Central memory CD8-positive, alpha-beta T cell (primary cell): Measurements from ENCODE around the gene TM4SF4.

Experiments
- ATAC-seq: fragments of 150-1000 bp; cut with Tn5 transposase; replicated peaks from 2 replicates; pipeline ENCODE4 v1.10.0; 2022; ENCODE audit warnings: mild to moderate bottlenecking, moderate FRiP score, moderate number of reproducible peaks; ENCODE audit not compliant: poor library complexity, severe bottlenecking; ENCODE audit errors: extremely low read depth
- DNase-seq, 2 donors: peaks; one replicate each; pipeline ENCODE4 v3.0.0; 2021; ENCODE audit warnings: low spot score in 2 of 2
- H3K27ac Mint-ChIP-seq: one replicate; pipeline ENCODE4 v1.8.0; 2022; ENCODE audit warnings: low read depth, mild to moderate bottlenecking, moderate library complexity, mixed read lengths
- H3K27me3 Mint-ChIP-seq: one replicate; pipeline ENCODE4 v1.8.0; 2022; ENCODE audit warnings: mixed read lengths
- H3K36me3 Mint-ChIP-seq: one replicate; pipeline ENCODE4 v1.8.0; 2022; ENCODE audit warnings: mild to moderate bottlenecking, moderate library complexity, mixed read lengths; ENCODE audit not compliant: insufficient read depth
- H3K4me1 Mint-ChIP-seq: one replicate; pipeline ENCODE4 v1.8.0; 2022; ENCODE audit warnings: mixed read lengths
- H3K4me3 Mint-ChIP-seq: one replicate; pipeline ENCODE4 v1.8.0; 2022; ENCODE audit warnings: mild to moderate bottlenecking, moderate library complexity, mixed read lengths
- H3K9me3 Mint-ChIP-seq: one replicate; pipeline ENCODE4 v1.8.0; 2022; ENCODE audit warnings: mixed read lengths

The TM4SF4 gene

GRCh38 chr3:149511040-149511626, 36.6 kb downstream of the TM4SF4 start:
- H3K9me3 Mint-ChIP-seq = no peaks in the 10 kb centered on the region
- ATAC-seq (no peak), DNase-seq (no peak)
- H3K27ac Mint-ChIP-seq = no peak overlapping the region
- peaks cover 30% of the 10 kb centered on the region for H3K27me3 Mint-ChIP-seq
- no peak overlapping the region for H3K4me3 Mint-ChIP-seq
- H3K4me1 Mint-ChIP-seq = peaks cover 7% of the 10 kb centered on the region
- H3K36me3 Mint-ChIP-seq = no peaks in the 10 kb centered on the region

GRCh38 chr3:149512073-149512782, 37.7 kb downstream of the TM4SF4 start:
- Mint-ChIP-seq H3K4me3 (no peak overlapping the region), H3K27ac (no peak overlapping the region), H3K4me1 (peaks cover 7% of the 10 kb centered on the region), H3K27me3 (peaks cover 20% of the 10 kb centered on the region), H3K9me3 (no peaks in the 10 kb centered on the region), H3K36me3 (no peaks in the 10 kb centered on the region)
- ATAC-seq (no peak), DNase-seq (no peak)

DNA sequence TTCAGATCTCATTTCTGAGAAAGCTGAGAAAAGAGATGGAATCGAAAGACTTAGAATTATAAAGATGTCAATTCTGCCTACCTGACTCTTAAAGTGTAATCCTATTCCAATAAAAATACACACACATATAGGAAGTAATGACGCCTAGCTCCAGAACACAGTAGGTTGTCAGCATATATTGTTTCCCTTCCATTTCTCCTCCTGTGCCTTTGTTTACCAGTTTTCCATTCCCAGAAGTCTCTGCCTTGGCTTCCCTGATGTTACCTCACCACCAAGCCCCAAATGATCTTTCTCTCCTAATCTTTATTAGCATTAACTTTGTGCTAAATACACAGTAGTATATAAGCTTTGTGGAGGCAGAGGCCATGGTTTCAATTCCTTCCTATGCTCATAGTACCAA, 40.0 kb downstream of the TM4SF4 start:
- H3K36me3 Mint-ChIP-seq = no peaks in the 10 kb centered on the region
- H3K9me3 Mint-ChIP-seq = no peaks in the 10 kb centered on the region
- H3K4me3 Mint-ChIP-seq = no peak overlapping the region
- no peak overlapping the region for H3K27ac Mint-ChIP-seq
- peaks cover 20% of the 10 kb centered on the region for H3K27me3 Mint-ChIP-seq
- no peak for DNase-seq
- H3K4me1 Mint-ChIP-seq = peaks cover 7% of the 10 kb centered on the region
- ATAC-seq = no peak

- Mint-ChIP-seq H3K4me3 (no peak overlapping the region), H3K27me3 (peaks cover 20% of the 10 kb centered on the region), H3K27ac (no peak overlapping the region), H3K4me1 (peaks cover 7% of the 10 kb centered on the region), H3K36me3 (no peaks in the 10 kb centered on the region), H3K9me3 (no peaks in the 10 kb centered on the region)
- DNase-seq (no peak), ATAC-seq (no peak)
Measured at GRCh38 chr3:149515249-149515648, 40.8 kb downstream of the TM4SF4 start.

DNA sequence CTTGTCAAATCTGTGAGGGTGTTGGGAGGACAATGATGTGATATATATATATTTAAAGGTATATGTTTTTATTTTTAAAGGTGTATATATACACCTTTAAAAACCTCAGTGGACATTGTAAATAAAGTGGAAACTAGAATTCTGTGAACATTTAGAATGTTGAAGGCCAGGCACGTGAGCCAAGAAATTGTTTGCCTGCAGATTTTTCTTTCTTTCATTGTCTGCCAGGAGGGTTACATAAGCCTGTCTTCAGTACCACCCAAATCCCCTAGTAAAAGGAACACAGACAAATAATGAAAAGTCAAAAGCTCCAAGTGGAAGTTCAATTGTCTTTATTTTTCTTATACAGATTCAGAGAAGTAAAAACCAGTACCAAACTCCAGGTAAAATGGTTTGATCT, 42.4 kb downstream of the TM4SF4 start:
- Mint-ChIP-seq H3K27ac (no peak overlapping the region), H3K9me3 (no peaks in the 10 kb centered on the region), H3K4me3 (no peak overlapping the region), H3K4me1 (peaks cover 7% of the 10 kb centered on the region), H3K27me3 (peaks cover 9% of the 10 kb centered on the region), H3K36me3 (no peaks in the 10 kb centered on the region)
- no peak for DNase-seq
- no peak for ATAC-seq

DNA sequence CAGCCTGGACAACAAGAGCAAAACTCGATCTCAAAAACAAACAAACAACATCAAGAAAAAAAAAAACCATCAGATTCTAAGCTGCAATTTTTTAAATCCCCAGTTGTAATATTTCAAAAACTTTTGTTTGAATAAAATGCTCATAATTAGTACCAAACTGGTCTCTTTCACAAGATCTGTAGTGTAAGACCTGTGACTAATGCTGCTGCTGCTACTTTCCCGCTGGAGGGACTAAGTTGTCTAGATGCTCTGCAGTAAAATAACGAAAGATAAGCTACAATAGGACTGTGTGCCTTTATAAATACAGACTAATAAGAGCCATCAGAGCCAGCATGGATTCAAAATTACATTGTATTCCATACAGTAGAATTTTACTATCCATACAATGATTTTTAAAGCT, 45.4 kb downstream of the TM4SF4 start:
- no peaks in the 10 kb centered on the region for H3K4me1 Mint-ChIP-seq
- no peak for ATAC-seq
- DNase-seq = no peak
- no peaks in the 10 kb centered on the region for H3K9me3 Mint-ChIP-seq
- peaks cover 16% of the 10 kb centered on the region for H3K27me3 Mint-ChIP-seq
- no peak overlapping the region for H3K4me3 Mint-ChIP-seq
- H3K36me3 Mint-ChIP-seq = no peaks in the 10 kb centered on the region
- H3K27ac Mint-ChIP-seq = no peak overlapping the region

- H3K4me1 Mint-ChIP-seq = peaks cover 15% of the 10 kb centered on the region
- H3K9me3 Mint-ChIP-seq = no peaks in the 10 kb centered on the region
- DNase-seq (no peak), ATAC-seq (no peak)
- H3K36me3 Mint-ChIP-seq = no peaks in the 10 kb centered on the region
- H3K27me3 Mint-ChIP-seq = peaks cover 23% of the 10 kb centered on the region
- H3K27ac Mint-ChIP-seq = no peak overlapping the region
- H3K4me3 Mint-ChIP-seq = no peak overlapping the region
Measured at GRCh38 chr3:149523512-149524299, 49.2 kb downstream of the TM4SF4 start.

DNA sequence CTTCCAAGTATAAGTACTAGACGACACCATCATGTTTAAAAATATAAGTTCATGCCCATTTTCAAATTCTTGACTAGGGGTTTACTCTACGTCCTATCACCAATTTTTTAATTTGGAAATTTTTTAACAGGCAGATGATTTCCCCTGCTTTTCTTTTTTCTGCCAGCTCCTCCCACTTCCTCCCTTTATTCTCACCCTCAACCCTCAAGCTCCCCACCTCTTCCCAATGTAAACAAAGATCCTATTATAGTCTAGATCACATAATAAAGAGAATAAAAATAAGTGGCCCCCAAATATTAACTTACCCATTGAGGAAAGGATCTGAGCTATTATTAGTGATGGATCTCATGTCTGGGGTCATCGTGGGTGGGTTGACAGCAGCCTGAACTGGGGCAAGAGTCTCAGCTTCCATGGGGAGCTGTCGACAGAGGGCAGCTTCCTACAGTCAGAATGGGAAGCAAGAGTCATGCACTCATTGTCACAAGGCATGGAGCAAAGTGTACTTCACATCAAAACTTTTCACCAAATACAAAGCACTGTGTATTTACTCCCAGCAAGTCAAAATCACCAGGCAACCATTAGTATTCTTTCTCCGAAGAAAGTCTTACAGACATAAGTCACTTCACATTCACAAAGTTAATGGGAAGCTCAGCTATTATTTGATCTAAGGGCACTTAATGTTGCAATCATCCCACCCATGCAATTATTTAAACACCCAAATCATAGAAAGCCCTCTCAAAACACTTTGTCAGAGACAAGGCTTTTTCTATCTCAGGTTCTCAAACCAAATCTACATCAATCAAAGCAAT, 53.2 kb downstream of the TM4SF4 start:
- H3K9me3 Mint-ChIP-seq = no peaks in the 10 kb centered on the region
- no peak for DNase-seq
- peaks cover 23% of the 10 kb centered on the region for H3K27me3 Mint-ChIP-seq
- H3K4me3 Mint-ChIP-seq = no peak overlapping the region
- no peaks in the 10 kb centered on the region for H3K36me3 Mint-ChIP-seq
- H3K27ac Mint-ChIP-seq = no peak overlapping the region
- peaks cover 15% of the 10 kb centered on the region for H3K4me1 Mint-ChIP-seq
- no peak for ATAC-seq

- Mint-ChIP-seq H3K27ac (no peak overlapping the region), H3K4me3 (no peak overlapping the region), H3K36me3 (no peaks in the 10 kb centered on the region), H3K4me1 (peaks cover 15% of the 10 kb centered on the region), H3K27me3 (peaks cover 24% of the 10 kb centered on the region), H3K9me3 (no peaks in the 10 kb centered on the region)
- no peak for ATAC-seq
- DNase-seq = no peak
Measured at GRCh38 chr3:149528340-149528650, 53.8 kb downstream of the TM4SF4 start.

DNA sequence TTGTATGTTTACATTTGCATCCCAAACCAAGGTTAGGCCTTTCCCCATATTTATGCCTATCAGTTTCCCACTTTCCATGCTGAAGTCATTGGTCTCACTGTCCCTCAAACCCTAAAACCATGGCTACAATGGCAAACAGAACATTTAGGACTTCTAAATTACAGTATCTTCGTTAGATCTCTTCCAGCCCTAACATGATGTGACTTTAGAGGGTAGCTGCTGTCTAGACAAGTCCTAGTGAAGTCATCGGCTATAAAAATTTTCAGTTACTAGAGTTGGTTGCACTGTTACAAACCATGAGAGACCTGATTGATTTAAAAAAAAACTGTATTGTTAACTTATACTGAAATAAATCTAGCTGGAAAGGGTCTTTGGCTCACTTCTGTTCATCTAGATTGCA, 54.6 kb downstream of the TM4SF4 start:
- no peak for ATAC-seq
- Mint-ChIP-seq H3K4me1 (peaks cover 15% of the 10 kb centered on the region), H3K27me3 (peaks cover 24% of the 10 kb centered on the region), H3K9me3 (no peaks in the 10 kb centered on the region), H3K36me3 (no peaks in the 10 kb centered on the region), H3K27ac (no peak overlapping the region), H3K4me3 (no peak overlapping the region)
- DNase-seq = no peak

DNA sequence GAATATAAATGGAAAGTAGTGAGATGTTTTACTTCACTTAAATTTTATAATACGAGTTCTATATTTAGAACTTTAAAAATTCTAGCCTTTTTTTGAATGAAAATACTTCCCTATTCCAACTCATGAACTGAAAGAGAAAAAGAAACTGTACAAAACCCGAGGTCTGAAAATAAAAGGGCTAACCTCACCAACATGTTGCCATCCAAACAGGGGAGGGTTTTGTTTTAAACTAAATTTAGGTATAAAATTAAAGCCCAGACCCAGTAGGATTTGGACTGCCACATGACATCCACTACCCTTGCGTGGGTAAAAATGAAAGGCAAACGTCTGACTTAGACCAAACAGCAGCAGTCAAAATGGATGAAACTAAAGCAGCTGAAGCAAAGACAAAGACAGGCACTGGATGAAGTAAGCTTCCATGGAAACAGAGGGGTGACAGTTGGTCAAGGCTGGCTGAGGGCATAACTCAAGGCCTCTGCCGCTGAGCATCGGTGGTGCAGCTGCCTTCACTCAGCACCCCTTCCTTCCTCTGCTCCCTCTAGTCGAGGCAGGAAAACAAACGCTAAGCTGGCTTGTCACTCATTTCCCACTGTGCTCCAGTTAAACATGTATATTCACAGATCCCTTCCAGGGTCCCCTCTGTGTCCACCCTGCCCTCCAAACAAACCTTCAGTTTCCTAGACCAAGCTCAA, 58.1 kb downstream of the TM4SF4 start:
- H3K27ac Mint-ChIP-seq = no peak overlapping the region
- no peak for DNase-seq
- no peaks in the 10 kb centered on the region for H3K9me3 Mint-ChIP-seq
- peaks cover 7% of the 10 kb centered on the region for H3K4me1 Mint-ChIP-seq
- no peak for ATAC-seq
- H3K36me3 Mint-ChIP-seq = no peaks in the 10 kb centered on the region
- H3K27me3 Mint-ChIP-seq = peaks cover 19% of the 10 kb centered on the region
- H3K4me3 Mint-ChIP-seq = no peak overlapping the region

- DNase-seq (no peak), ATAC-seq (no peak)
- no peak overlapping the region for H3K4me3 Mint-ChIP-seq
- no peaks in the 10 kb centered on the region for H3K9me3 Mint-ChIP-seq
- no peaks in the 10 kb centered on the region for H3K4me1 Mint-ChIP-seq
- no peak overlapping the region for H3K27ac Mint-ChIP-seq
- H3K27me3 Mint-ChIP-seq = peaks cover 19% of the 10 kb centered on the region
- H3K36me3 Mint-ChIP-seq = no peaks in the 10 kb centered on the region
Measured at GRCh38 chr3:149534082-149534481, 59.6 kb downstream of the TM4SF4 start.
